WI38 (cell line): ENCODE results near the gene EIF3A.
"Not testable (repeated sequence)": the region's sequence is repeated elsewhere in the genome, so short reads cannot be mapped to it uniquely, and the experiment has no call there.

Experiments
- H3K4me3 ChIP-seq: 2 replicates; pipeline ENCODE4 v1.5.1; 2011; ENCODE audit warnings: low read depth, mild to moderate bottlenecking, control low read depth, low read length
- TF ChIP-seq, protein P1 (sequence below): IDR thresholded peaks from 2 replicates; pipeline ENCODE4 v1.5.1; 2012; ENCODE audit warnings: low read depth, mild to moderate bottlenecking, control low read depth, low read length

Gene EIF3A

DNA sequence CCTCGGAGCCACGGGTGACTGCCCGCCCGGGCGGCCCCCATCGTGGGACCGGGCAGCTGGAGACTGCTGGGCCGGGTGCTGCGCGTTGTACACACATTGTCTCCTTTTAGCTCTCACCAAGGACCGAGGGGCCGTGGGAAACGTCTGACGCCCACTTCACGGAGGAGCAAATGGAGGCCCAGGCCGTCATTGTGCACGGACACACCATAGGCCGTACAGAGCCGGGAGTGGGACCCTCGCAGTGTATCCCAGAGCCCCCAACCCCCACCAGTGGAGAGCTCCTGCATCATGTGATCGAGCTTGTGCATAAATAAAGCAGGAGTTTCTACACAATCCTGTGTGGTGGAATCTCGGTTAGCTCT is 24.0 kb upstream of the EIF3A start:
- peak overlapping the region; percentile 73 for H3K4me3 ChIP-seq
- TF ChIP-seq, protein P1, sequence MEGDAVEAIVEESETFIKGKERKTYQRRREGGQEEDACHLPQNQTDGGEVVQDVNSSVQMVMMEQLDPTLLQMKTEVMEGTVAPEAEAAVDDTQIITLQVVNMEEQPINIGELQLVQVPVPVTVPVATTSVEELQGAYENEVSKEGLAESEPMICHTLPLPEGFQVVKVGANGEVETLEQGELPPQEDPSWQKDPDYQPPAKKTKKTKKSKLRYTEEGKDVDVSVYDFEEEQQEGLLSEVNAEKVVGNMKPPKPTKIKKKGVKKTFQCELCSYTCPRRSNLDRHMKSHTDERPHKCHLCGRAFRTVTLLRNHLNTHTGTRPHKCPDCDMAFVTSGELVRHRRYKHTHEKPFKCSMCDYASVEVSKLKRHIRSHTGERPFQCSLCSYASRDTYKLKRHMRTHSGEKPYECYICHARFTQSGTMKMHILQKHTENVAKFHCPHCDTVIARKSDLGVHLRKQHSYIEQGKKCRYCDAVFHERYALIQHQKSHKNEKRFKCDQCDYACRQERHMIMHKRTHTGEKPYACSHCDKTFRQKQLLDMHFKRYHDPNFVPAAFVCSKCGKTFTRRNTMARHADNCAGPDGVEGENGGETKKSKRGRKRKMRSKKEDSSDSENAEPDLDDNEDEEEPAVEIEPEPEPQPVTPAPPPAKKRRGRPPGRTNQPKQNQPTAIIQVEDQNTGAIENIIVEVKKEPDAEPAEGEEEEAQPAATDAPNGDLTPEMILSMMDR = no peak

DNA sequence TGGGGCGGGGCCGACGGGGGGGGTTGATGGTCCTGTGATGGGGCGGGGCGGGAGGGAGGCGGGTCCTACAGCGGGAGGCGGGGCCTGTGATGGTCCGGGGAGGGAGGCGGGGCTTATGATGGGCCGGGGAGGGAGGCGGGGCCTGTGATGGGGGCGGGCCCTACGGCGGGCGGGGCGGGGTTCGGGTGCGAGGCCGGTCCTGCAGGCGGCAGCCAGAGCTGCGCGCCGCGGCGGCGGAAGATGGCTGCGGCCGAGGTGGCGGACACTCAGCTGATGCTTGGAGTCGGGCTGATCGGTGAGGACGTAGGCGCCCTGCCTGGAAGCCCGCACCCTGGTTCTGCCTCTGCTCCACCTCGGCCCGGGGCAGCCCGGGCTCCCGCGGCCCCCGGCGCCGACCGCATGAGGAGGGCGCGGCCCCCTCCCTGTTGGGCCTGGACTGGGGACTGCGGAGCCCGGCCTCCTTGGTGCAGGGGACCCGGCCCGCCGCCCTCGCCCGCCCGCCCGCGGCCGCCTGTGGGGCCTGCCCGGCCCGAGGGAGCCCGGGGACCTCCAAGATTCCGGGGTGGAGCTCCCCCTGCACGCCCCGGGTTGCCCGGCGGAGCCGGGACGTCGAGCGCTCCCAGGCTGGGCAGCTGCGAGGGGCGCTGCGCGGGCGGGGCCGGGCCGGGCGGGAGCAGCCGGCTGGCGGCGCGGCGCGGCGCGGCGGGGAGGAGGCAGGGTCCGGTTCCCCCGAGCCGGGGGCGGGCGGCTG is 23.5 kb upstream of the EIF3A start, which contains the start of gene DENND10:
TSS of gene DENND10 (plus strand) at position 211 of the 751 bp plus-strand sequence. CDS start at position 241, 30 bp downstream.
- H3K4me3 ChIP-seq = peak within 1 kb of the TSS; percentile 73
- TF ChIP-seq, protein P1 = no peak

DNA sequence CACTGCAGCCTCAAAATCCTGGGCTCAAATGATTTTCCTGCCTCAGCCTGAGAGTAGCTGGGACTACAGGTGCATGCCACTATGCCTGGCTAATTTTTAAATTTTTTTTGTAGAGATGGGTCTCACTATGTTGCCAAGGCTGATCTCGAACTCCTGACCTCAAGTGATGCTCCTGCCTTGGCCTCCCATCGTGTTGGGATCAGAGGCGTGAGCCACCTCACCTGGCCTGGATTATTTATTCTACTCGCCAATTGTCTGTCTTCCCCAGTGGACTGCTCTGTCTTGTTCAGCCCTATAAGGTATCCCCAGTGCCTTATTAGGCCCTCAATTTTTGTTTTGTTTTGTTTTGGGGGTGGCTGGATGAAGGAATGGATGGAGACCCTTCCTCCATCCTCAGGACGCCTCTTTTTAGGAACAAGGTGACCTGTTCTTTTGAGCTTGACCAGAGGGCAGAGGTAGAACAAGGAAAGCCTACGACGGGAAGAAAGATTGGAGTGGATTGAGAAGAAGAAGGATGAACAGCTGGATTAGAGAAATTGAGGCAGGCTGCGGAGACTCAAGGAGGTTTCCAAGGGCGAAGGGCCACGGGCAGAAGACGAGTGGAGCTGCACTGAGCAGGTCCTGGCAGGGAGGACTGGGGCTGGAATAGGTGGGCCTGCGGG is 22.8 kb upstream of the EIF3A start:
- H3K4me3 ChIP-seq = no peak overlapping the region
- TF ChIP-seq, protein P1 = no peak

DNA sequence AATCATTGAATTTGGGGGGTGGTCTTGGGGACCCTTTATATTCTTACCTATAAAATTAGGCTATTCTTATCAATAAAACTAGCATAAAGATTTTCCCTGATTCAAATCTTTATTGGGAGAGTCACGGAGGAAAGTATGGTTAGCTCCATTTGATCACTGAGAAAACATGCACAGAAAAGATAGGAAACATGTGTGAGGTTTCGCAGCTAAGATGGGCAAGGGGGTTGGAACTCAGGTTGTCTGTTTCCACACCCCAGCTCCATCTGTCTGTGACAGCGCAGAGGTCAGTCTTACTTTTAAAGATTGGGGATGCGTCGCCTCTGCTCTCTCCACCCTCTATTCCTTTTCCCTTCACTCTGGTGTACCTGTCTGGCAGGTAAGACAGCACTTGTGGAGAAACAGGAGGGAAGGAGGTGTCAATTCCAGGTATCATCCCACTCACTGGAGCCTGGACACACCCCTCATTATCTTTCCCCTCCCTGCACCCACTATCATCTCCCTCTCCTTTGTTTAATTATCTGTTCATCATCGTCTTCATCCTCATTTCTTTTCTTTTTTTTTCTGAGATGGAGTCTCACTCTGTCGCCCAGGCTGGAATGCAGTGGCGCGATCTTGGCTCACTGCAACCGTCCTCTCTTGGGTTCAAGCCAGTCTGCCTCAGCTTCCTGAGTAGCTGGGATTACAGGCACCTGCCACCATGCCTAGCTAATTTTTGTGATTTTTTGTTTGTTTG is 20.9 kb upstream of the EIF3A start:
- TF ChIP-seq, protein P1 = no peak
- H3K4me3 ChIP-seq = no peak overlapping the region

DNA sequence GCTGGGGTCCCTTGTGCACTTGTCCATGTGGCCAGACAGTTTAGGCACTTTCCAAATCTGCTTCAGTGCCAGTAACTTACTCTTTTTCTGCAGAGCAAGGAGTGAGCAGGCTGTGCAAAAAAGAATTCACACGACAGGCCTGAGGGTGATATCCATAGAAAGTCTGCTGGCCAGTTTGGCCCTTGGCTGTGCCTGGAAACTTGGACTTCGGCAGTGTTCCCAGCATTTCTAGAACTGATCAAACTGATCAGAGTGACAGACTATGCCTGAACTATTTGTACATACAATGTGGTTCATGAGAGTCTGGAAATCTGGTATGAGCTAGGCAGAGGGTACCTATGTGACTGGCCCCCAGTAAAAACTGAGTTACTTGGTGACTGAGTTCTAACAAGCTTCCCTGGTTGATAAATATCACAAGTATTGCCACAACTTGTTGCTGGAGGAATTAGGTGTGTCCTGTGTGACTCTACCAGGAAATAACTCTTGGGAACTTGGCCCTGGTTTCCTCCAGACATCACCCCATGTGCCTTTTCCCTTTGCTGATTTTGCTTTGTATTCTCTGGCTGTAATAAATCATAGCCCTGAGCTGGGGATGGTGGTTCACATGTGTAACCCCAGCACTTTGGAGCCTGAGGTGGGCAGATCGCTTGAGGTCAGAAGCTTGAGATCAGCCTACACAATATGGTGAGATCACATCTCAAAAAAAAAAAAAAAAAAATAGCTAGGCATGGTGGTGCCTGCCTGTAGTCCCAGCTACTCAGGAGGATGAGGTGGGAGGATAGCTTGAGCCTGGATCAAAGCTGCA is 20.0 kb upstream of the EIF3A start:
- H3K4me3 ChIP-seq = no peak overlapping the region
- TF ChIP-seq, protein P1 = no peak

DNA sequence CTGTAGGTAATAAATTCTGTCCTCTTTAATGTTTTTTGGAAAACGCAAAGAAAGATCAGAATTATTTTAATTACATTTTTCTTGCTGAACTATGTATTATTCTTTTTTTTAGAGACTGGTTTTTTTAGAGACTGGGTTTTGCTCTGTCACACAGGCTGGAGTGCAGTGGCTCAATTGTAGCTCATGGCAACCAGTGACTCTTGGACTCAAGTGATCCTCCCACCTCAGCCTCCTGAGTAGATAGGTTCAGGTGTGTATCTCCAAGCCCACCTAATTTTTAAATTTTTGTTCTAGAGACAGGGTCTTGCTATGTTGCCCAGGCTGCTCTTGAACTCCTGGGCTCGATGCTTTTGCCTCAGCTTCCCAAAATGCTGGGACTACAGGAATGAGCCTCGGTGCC is 18.0 kb upstream of the EIF3A start:
- TF ChIP-seq, protein P1 = no peak
- no peak overlapping the region for H3K4me3 ChIP-seq

DNA sequence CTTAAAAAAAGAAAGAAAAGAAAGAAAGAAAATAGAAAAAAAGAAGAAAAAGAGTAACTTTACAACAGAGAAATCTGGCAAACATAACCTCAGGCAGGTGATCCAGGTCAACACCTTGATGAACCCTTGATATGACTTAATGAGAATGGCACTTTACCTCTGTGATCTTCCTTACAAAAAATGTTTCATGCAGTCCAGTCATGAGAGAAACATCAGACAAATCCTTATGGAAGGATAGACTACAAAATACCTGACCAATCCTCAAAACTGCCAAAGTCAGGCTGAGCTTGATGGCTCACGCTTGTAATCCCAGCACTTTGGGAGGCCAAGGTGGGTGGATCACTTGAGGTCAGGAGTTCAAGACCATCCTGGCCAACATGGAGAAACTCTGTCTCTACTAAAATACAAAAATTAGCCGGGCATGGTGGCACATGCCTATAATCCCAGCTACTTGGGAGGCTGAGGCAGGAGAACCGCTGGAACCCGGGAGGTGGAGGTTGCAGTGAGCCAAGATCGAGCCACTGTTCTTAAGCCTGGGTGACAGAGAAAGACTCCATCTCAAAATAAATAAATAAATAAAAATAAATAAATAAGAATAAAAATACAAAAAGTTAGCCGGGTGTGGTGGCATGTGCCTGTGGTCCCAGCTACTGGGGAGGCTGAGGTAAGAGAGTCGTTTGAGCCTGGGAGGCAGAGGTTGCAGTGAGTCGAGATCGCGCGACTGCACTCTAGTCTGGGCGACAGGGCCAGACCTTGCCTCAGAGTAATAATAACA is 16.2 kb upstream of the EIF3A start:
- H3K4me3 ChIP-seq = not testable (repeated sequence)
